ENCODE results near the gene KIRREL3. TPM values are rescaled to one million over a fixed set of nuclear protein-coding genes. Genes with fewer than 3 reads are reported as not detected.

KIRREL3 gene
- total and polyA plus RNA-seq, 2 of the 8 experiments (the other 6 are each of a cell fraction or from before 2014, with no cell fraction given), result 0.29 to 0.32 TPM

DNA sequence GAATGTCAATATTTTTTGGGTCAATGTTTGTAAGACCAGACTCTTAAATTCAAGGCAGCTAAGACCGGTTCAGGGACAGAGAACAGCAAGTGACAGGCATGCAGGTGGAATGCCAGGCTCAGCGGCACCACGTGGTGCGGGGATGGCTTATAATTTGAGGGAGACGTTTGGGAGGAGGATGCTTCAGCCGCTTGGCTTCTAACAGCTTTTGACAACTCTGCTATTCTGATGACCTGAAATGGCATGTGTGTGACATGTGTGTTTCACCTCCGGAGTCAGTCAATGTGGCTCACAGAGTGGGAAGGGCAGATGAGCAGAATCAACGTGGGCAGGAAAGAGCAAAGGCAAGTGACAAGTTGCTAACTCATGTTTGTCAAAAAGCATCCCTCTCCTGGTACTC is 228.3 kb downstream of the KIRREL3 start:
- no peak overlapping the region for H3K18ac ChIP-seq (ENCODE audit: extremely low read depth, low read length)
- TF ChIP-seq POU5F1 (IDR thresholded peaks at IDR 0.05; ENCODE audit: low read depth, low read length) (no peak), EP300 (IDR thresholded peaks at IDR 0.05; ENCODE audit: borderline replicate concordance in 1 of 2, low read depth in 2 of 2, low read length in 2 of 2) (no peak), TEAD4 (IDR thresholded peaks at IDR 0.05; ENCODE audit: low read depth, low read length) (0 out of 2 replicates have a peak, but pooled peaks have one; percentile 62), CHD1 (IDR thresholded peaks at IDR 0.05; ENCODE audit: low read depth, low read length) (no peak)
- TF ChIP-seq, protein P1, sequence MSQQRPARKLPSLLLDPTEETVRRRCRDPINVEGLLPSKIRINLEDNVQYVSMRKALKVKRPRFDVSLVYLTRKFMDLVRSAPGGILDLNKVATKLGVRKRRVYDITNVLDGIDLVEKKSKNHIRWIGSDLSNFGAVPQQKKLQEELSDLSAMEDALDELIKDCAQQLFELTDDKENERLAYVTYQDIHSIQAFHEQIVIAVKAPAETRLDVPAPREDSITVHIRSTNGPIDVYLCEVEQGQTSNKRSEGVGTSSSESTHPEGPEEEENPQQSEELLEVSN (IDR thresholded peaks at IDR 0.05), result no peak
- TF ChIP-seq, protein P2, sequence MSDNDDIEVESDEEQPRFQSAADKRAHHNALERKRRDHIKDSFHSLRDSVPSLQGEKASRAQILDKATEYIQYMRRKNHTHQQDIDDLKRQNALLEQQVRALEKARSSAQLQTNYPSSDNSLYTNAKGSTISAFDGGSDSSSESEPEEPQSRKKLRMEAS (IDR thresholded peaks at IDR 0.05), result peak; percentile 48
- no peak overlapping the region for H2BK20ac ChIP-seq (ENCODE audit: low read length)
- no peak overlapping the region for H4K91ac ChIP-seq (replicated peaks; ENCODE audit: insufficient read length, low read length)
- FAIRE-seq (no peak), DNase-seq (ENCODE audit: low read depth in 1 of 2, low spot score in 2 of 2) (no peak)
- H3K23ac ChIP-seq (ENCODE audit: insufficient read length), result no peak overlapping the region
- no peaks in the 10 kb centered on the region for H3K79me1 ChIP-seq (ENCODE audit: low read depth, low read length)
- peaks cover 3% of the 10 kb centered on the region; the same call in 1 of the 2 replicates for H3K23me2 ChIP-seq (ENCODE audit: low read depth, low read length)
- no peaks in the 10 kb centered on the region for H3K27me3 ChIP-seq (replicated peaks in 1 of 4; ENCODE audit: control insufficient read depth in 3 of 4, extremely low read depth in 1 of 4, insufficient read depth in 3 of 4, low read length in 3 of 4)
- H2AFZ ChIP-seq (ENCODE audit: low read length), result no peak overlapping the region
- H3K79me2 ChIP-seq (ENCODE audit: control insufficient read depth in 1 of 2, insufficient read depth in 2 of 2, low read length in 2 of 2), result no peaks in the 10 kb centered on the region
- no peak overlapping the region for H2BK5ac ChIP-seq (ENCODE audit: low read depth, low read length)
- no peaks in the 10 kb centered on the region for H3K9me3 ChIP-seq (ENCODE audit: insufficient read depth in 2 of 2, low read depth in 1 of 2, low read length in 1 of 2)
- H3K9ac ChIP-seq (replicated peaks in 1 of 4; ENCODE audit: extremely low read depth in 1 of 4, low read depth in 3 of 4, low read length in 3 of 4), result no peak overlapping the region
- no peak overlapping the region for H3K27ac ChIP-seq (ENCODE audit: low read depth, low read length)
- H2AK5ac ChIP-seq (ENCODE audit: low read depth, low read length), result no peak overlapping the region
- no peak overlapping the region for H3K4me2 ChIP-seq (ENCODE audit: insufficient read depth in 1 of 2, low read depth in 2 of 2, low read length in 2 of 2)
- H3K4me3 ChIP-seq (ENCODE audit: extremely low read depth in 1 of 4, insufficient read depth in 2 of 4, low read depth in 3 of 4, low read length in 4 of 4), result no peak overlapping the region
- no peak overlapping the region for H4K5ac ChIP-seq (ENCODE audit: insufficient read length, low read depth, low read length)
- no peak overlapping the region for H3K56ac ChIP-seq (replicated peaks; ENCODE audit: insufficient read length, low read depth, low read length)
- no peak overlapping the region for H2BK120ac ChIP-seq (replicated peaks; ENCODE audit: low read depth, low read length)
- no peak overlapping the region for H2BK15ac ChIP-seq (ENCODE audit: low read length)
- ChIA-PET POLR2A (ENCODE audit: partially characterized antibody) (no interaction called here), CTCF (ENCODE audit: partially characterized antibody) (interaction anchor here (0.6 to 1.6 kb wide), 3 partner anchors 19 to 331 kb away, joined by 3 to 5 read pairs (median 3); no protein-coding TSS in a partner anchor)
- no peak overlapping the region for H3K14ac ChIP-seq (ENCODE audit: insufficient read length)
- no peak overlapping the region for H3K4ac ChIP-seq (replicated peaks; ENCODE audit: insufficient read length, low read depth, low read length)
- no peak overlapping the region for H4K8ac ChIP-seq (ENCODE audit: extremely low read depth, insufficient read depth, low read length)
- WGBS, 2 experiments (ENCODE audit: extremely low coverage in 1 of 2, insufficient coverage in 1 of 2, insufficient read length in 1 of 2, insufficient replicate concordance in 2 of 2, low coverage in 1 of 2, low lambda C conversion rate in 2 of 2, missing lambda C conversion rate in 1 of 2), result 81% methylated on average over 8 of the region's 8 CpGs; no CpG with 5 or more reads in 1 of the 2 experiments
- H4K20me1 ChIP-seq (replicated peaks in 1 of 2; ENCODE audit: control insufficient read depth in 1 of 2, insufficient read depth in 2 of 2, low read length in 2 of 2), result peaks cover 0 to 2% of the 10 kb centered on the region in 2 experiments
- no peaks in the 10 kb centered on the region for H3K36me3 ChIP-seq (ENCODE audit: control insufficient read depth in 2 of 4, insufficient read depth in 4 of 4, low read length in 3 of 4)
- no peak overlapping the region for H2BK12ac ChIP-seq (ENCODE audit: low read depth, low read length)
- peaks cover 0 to 3% (median 0%) of the 10 kb centered on the region in 4 experiments; a peak in 1 of 7 replicates for H3K4me1 ChIP-seq (replicated peaks in 1 of 4; ENCODE audit: control insufficient read depth in 3 of 4, insufficient read depth in 4 of 4, low read length in 3 of 4)

Measured in H1 (cell line).